Transverse colon (tissue), 4 donors: Measurements from ENCODE around the gene ARHGEF25. TPM values are rescaled to one million over a fixed set of nuclear protein-coding genes. Genes with fewer than 3 reads are reported as not detected.
"Not testable (repeated sequence)": the region's sequence is repeated elsewhere in the genome, so short reads cannot be mapped to it uniquely, and the experiment has no call there.

Source experiments
- DNase-seq: peaks from one replicate; pipeline ENCODE4 v3.0.0-alpha.2; 2019
- H3K27ac ChIP-seq, 4 donors: fragments of 200-600 bp; sonication (generic); 2 replicates each; pipeline ENCODE4 v1.5.1; 2016 to 2018; ENCODE audit warnings: inconsistent platforms in 4 of 4
- H3K27me3 ChIP-seq: fragments of 200-600 bp; sonication (generic); 2 replicates; pipeline ENCODE4 v1.5.1; 2017; ENCODE audit warnings: inconsistent platforms
- H3K36me3 ChIP-seq, 4 donors: fragments of 200-600 bp; sonication (generic); 2 replicates each; pipeline ENCODE4 v1.5.1; 2017 to 2019; ENCODE audit warnings: inconsistent platforms in 4 of 4
- H3K4me1 ChIP-seq, 4 donors: fragments of 200-600 bp; sonication (generic); 2 replicates each; pipeline ENCODE4 v1.5.1; 2017 to 2020; ENCODE audit warnings: inconsistent platforms in 4 of 4
- H3K4me3 ChIP-seq, 4 donors: fragments of 200-600 bp; sonication (generic); 1 replicate in 1 of 4; 2 replicates in 3 of 4; pipeline versions ENCODE4 v1.5.1 to v1.6.1; 2017 to 2019; ENCODE audit warnings: inconsistent platforms in 4 of 4
- H3K9me3 ChIP-seq, 2 donors: fragments of 200-600 bp; sonication (generic); 2 replicates each; pipeline ENCODE4 v1.5.1; 2017 to 2019; ENCODE audit warnings: inconsistent platforms in 2 of 2
- CTCF ChIP-seq, 5 experiments: fragments of 200-600 bp in 3 of 5; fragments of 450-650 bp in 2 of 5; sonication (generic) in 3 of 5; IDR thresholded peaks; 1 replicate in 2 of 5; 2 replicates in 3 of 5; pipeline ENCODE4 v1.5.1; 2016 to 2017; ENCODE audit warnings: antibody characterized with exemption in 5 of 5, inconsistent platforms in 3 of 5, mild to moderate bottlenecking in 2 of 5, moderate library complexity in 1 of 5
- EP300 ChIP-seq: sonication (generic); formaldehyde crosslinking; IDR thresholded peaks from one replicate; pipeline ENCODE4 v1.6.1; 2017; ENCODE audit warnings: antibody characterized with exemption, low read depth
- POLR2A ChIP-seq: fragments of 450-650 bp; IDR thresholded peaks from one replicate; pipeline ENCODE4 v1.6.1; 2016; ENCODE audit warnings: antibody characterized with exemption, mild to moderate bottlenecking, moderate library complexity
- POLR2AphosphoS5 ChIP-seq, 3 donors: sonication (generic); formaldehyde crosslinking; IDR thresholded peaks; one replicate each; pipeline ENCODE4 v1.6.1; 2016; ENCODE audit warnings: antibody characterized with exemption in 3 of 3
- WGBS, 2 donors: methylation state at CpG; one replicate each; pipeline ENCODE4 v1.1.5; 2018; ENCODE audit warnings: low coverage in 1 of 2; 5-methylcytosine and 5-hydroxymethylcytosine counted together
- in situ Hi-C, 4 donors: fragments of 200-750 bp; cut with MboI; loops; one replicate each; pipeline versions ENCODE4 v1.15.0 to v1.15.1; 2017; ENCODE audit warnings: low sequenced_read_pairs in 3 of 4, low pct_ligation_motif_present in 1 of 4, low pct_unique_long_range_greater_than_20kb in 1 of 4
- intact Hi-C: fragments of 100-400 bp; cut with DNase I; formaldehyde crosslinking; loops from one replicate; pipeline ENCODE4 v1.15.1; 2023; ENCODE audit warnings: low total_unique reads
- total RNA-seq, 4 donors: library from RNA; depleted of rRNA; stranded (reverse); fragments of >200 nt; gene quantifications; one replicate each; pipeline ENCODE4 v1.1.0, GENCODE V29; 2016

ARHGEF25 gene
- total RNA-seq, 4 donors from 2014 or later, result 6.6 to 35.9 (median 15.3) TPM

GRCh38 chr12:57640175-57641042, 29.2 kb downstream of the ARHGEF25 start:
- H3K27me3 ChIP-seq, result peaks cover 62% of the 10 kb centered on the region
- intact Hi-C loops, result no loop called here
- WGBS, 2 donors, result 42 to 44% methylated on average over 7 of the region's 7 CpGs
- no peak overlapping the region for H3K4me3 ChIP-seq
- no peak overlapping the region for H3K27ac ChIP-seq
- H3K9me3 ChIP-seq, result no peaks in the 10 kb centered on the region
- TF ChIP-seq EP300 (no peak), POLR2AphosphoS5 (IDR thresholded peaks at IDR 0.05) (no peak), POLR2A (no peak), CTCF (IDR thresholded peaks at IDR 0.05) (no peak)
- H3K4me1 ChIP-seq, result no peaks in the 10 kb centered on the region
- in situ Hi-C loops, result no loop called here
- H3K36me3 ChIP-seq, result no peaks in the 10 kb centered on the region
- DNase-seq, result no peak

GRCh38 chr12:57641699-57642442, 30.6 kb downstream of the ARHGEF25 start:
- no peak for TF ChIP-seq POLR2AphosphoS5 (IDR thresholded peaks at IDR 0.05)
- no peak for TF ChIP-seq CTCF (IDR thresholded peaks at IDR 0.05)
- 51% methylated on average over 5 of the region's 5 CpGs for WGBS, 2 donors
- intact Hi-C loops (no loop called here), in situ Hi-C loops (no loop called here)
- no peak for DNase-seq
- H3K9me3 ChIP-seq, result peaks cover 3 to 4% of the 10 kb centered on the region in 2 donors
- H3K4me1 ChIP-seq, result no peaks in the 10 kb centered on the region
- no peak overlapping the region for H3K27ac ChIP-seq
- H3K4me3 ChIP-seq, result no peak overlapping the region
- no peaks in the 10 kb centered on the region for H3K36me3 ChIP-seq
- peaks cover 50% of the 10 kb centered on the region for H3K27me3 ChIP-seq

- H3K4me3 ChIP-seq, H3K4me1 ChIP-seq, H3K9me3 ChIP-seq, in situ Hi-C loops, DNase-seq, H3K27ac ChIP-seq, H3K36me3 ChIP-seq, intact Hi-C loops: not testable (repeated sequence)
- peaks cover 15% of the 10 kb centered on the region for H3K27me3 ChIP-seq
- 69 to 79% methylated on average over 7 to 13 of the region's 13 CpGs for WGBS, 2 donors
Measured at GRCh38 chr12:57645990-57646658, 34.9 kb downstream of the ARHGEF25 start.

- H3K9me3 ChIP-seq, H3K36me3 ChIP-seq, in situ Hi-C loops, H3K4me1 ChIP-seq, intact Hi-C loops, DNase-seq, H3K27ac ChIP-seq, H3K4me3 ChIP-seq: not testable (repeated sequence)
- peaks cover 10% of the 10 kb centered on the region for H3K27me3 ChIP-seq
- 100% methylated on average over 5 of the region's 15 CpGs; no CpG with 5 or more reads in 1 of the 2 donors for WGBS, 2 donors
Measured at GRCh38 chr12:57646659-57647049, 35.4 kb downstream of the ARHGEF25 start.

- in situ Hi-C loops (no loop called here), intact Hi-C loops (no loop called here)
- H3K27ac ChIP-seq, result no peak overlapping the region
- WGBS, 2 donors, result 55 to 65% methylated on average over 3 of the region's 3 CpGs
- H3K36me3 ChIP-seq, result no peaks in the 10 kb centered on the region
- no peak for TF ChIP-seq CTCF (IDR thresholded peaks at IDR 0.05)
- TF ChIP-seq POLR2A, result no peak
- no peak for TF ChIP-seq POLR2AphosphoS5 (IDR thresholded peaks at IDR 0.05)
- no peak overlapping the region for H3K4me3 ChIP-seq
- H3K4me1 ChIP-seq, result no peaks in the 10 kb centered on the region
- no peak for DNase-seq
- no peaks in the 10 kb centered on the region for H3K9me3 ChIP-seq
- no peaks in the 10 kb centered on the region for H3K27me3 ChIP-seq
Measured at GRCh38 chr12:57654042-57654441, 42.8 kb downstream of the ARHGEF25 start.
